Measurements from ENCODE around the gene AFF1.

GRCh38 chr4:87032884-87033533 lies 98.2 kb downstream of the AFF1 start:
- TF ChIP-seq EZH2 (IDR thresholded peaks at IDR 0.05; ENCODE audit: insufficient read depth, poor library complexity, severe bottlenecking): no peak
- no peak for TF ChIP-seq EZH2phosphoT487 (IDR thresholded peaks at IDR 0.05; ENCODE audit: insufficient read depth, low read depth)

Measured in GM23248 (cell line).